Fibroblast of lung (primary cell): ENCODE data around the gene CDKN2B-AS1.

Experiments used
- CTCF ChIP-seq, 2 donors: IDR thresholded peaks in 1 of 2; conservative IDR thresholded peaks in 1 of 2; 1 replicate in 1 of 2; 2 replicates in 1 of 2; pipeline ENCODE4 v1.5.1; 2011 to 2012; ENCODE audit warnings: low read length in 2 of 2, control low read depth in 1 of 2, inconsistent platforms in 1 of 2, low read depth in 1 of 2, mild to moderate bottlenecking in 1 of 2
- EZH2 ChIP-seq: IDR thresholded peaks from 2 replicates; pipeline ENCODE4 v1.5.1; 2012; ENCODE audit warnings: low read length, control low read depth, mild to moderate bottlenecking; ENCODE audit errors: missing control alignments

GRCh38 chr9:21970800-21971640 lies 23.6 kb upstream of the CDKN2B-AS1 start:
- peak; percentile 68 for TF ChIP-seq EZH2
- no peak for TF ChIP-seq CTCF (conservative IDR thresholded peaks at IDR 0.05 in 1 of 2, IDR thresholded peaks at IDR 0.05 in 1 of 2; ENCODE audit: low read depth in 1 of 2, low read length in 2 of 2)
